NCI-H82 (cell line): ENCODE measurements around the gene TM9SF1.

ENCODE experiments used
- DNase-seq: peaks from one replicate; lab custom pipeline; 2025; lab: John Stamatoyannopoulos, UW

Gene TM9SF1

GRCh38 chr14:24151404-24152080 is 43.7 kb downstream of the TM9SF1 start:
- no peak for DNase-seq

GRCh38 chr14:24150993-24151392 is 44.2 kb downstream of the TM9SF1 start:
- DNase-seq = no peak

DNA sequence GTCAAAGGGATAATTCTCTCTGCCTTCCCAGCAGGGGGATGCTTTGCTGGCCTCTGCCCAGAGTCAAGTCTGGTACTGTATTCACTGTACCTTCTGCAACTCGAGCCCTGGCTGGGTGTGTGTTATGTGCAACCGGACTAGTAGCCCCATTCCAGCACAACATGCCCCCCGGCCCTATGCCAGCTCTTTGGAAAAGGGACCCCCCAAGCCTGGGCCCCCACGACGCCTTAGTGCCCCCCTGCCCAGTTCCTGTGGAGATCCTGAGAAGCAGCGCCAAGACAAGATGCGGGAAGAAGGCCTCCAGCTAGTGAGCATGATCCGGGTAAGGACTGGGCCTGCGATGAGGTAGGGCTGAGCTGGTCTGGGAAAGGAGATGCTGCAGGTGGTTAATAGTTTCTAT is 44.7 kb downstream of the TM9SF1 start:
- no peak for DNase-seq

DNA sequence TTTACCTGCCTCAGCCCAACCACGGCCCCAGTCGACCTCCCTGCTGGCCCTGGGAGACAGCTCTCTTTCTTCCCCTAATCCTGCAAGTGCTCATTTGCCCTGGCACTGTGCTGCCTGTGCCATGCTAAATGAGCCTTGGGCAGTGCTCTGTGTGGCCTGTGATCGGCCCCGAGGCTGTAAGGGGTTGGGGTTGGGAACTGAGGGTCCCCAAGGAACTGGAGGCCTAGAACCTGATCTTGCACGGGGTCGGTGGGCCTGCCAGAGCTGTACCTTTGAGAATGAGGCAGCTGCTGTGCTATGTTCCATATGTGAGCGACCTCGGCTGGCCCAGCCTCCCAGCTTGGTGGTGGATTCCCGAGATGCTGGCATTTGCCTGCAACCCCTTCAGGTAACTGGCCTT is 45.2 kb downstream of the TM9SF1 start:
- no peak for DNase-seq

- DNase-seq = no peak
Measured at GRCh38 chr14:24149302-24149969, 45.8 kb downstream of the TM9SF1 start.

- DNase-seq = peak; percentile 6
Measured at GRCh38 chr14:24147761-24148428, 47.3 kb downstream of the TM9SF1 start.

GRCh38 chr14:24146978-24147760 is 48.1 kb downstream of the TM9SF1 start, which contains the start of gene RNF31:
Gene RNF31 (plus strand): TSS chr14:24147498. CDS start chr14:24147699, 201 bp downstream.
- peak; percentile 99 for DNase-seq

DNA sequence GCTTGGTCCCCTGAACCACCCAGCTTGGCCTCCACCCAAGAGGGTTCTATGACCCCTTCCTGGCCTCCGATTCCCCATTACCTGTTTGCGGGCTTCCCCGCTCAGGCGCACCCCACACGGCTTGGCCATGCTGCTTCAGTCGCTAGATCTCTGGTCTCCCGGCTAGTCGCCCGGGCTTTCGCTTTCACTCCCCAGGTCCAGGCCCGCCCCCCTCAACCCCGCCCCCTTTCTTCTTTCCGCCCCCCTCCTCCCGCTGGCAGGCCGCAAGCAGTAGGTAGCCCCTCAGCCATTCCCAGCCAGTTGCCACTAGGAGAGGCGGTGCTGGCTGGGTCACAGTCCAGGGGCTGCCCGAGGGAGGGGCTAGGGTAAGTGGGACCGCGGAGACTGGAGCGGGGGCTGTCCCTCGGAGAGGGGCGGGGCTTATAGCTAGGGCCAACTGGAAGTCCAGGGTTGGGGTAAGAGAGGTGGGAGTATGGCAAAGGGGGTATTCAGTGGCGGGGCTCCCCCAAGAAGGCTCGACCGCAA is 48.7 kb downstream of the TM9SF1 start, which contains the start of gene PSME2:
PSME2 (minus strand) TSS at position 158 of the 525 bp plus-strand sequence; CDS start at position 129, 29 bp downstream.
- DNase-seq = peak; percentile 98

GRCh38 chr14:24145690-24146452 is 49.4 kb downstream of the TM9SF1 start:
- no peak for DNase-seq

DNA sequence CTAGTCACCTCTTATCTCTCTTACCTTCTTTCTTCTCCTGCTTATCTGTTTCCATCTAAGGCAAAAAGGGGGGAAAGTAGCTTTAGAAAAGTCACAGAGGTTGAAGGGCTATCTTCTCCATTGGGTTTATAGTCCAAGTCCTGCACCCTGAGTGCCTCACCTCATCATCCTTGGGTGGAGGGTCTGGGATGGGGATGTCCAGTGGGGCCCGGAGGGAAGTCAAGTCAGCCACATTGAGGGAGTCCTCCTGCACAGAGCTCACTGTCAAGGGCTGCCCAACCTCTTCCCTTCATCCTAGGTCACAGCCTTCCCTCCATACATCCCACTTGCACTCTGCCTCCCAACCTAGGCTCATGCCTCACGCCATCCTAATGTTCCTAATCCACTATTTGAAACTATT is 50.0 kb downstream of the TM9SF1 start:
- no peak for DNase-seq

- DNase-seq = no peak
Measured at GRCh38 chr14:24144451-24144850, 50.8 kb downstream of the TM9SF1 start.

DNA sequence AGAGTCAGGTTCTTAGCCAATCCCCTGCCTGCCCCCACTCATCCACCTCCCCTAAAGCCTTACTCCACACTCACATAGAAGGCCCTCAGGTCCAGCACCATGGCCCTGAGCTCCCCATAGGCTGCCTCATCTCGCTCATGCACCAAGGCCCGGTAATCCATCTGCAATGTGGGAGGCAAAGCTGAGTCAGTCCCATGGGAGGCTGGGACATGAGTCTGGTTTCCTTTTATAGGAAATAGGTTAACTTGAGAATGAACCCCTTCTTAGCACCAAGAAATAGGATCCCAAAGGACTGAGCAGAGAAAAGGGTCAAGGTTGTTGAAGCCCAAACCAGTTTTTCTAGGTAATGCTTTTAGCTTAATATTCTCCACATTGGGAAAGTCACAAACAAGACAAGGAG is 51.7 kb downstream of the TM9SF1 start:
- no peak for DNase-seq

DNA sequence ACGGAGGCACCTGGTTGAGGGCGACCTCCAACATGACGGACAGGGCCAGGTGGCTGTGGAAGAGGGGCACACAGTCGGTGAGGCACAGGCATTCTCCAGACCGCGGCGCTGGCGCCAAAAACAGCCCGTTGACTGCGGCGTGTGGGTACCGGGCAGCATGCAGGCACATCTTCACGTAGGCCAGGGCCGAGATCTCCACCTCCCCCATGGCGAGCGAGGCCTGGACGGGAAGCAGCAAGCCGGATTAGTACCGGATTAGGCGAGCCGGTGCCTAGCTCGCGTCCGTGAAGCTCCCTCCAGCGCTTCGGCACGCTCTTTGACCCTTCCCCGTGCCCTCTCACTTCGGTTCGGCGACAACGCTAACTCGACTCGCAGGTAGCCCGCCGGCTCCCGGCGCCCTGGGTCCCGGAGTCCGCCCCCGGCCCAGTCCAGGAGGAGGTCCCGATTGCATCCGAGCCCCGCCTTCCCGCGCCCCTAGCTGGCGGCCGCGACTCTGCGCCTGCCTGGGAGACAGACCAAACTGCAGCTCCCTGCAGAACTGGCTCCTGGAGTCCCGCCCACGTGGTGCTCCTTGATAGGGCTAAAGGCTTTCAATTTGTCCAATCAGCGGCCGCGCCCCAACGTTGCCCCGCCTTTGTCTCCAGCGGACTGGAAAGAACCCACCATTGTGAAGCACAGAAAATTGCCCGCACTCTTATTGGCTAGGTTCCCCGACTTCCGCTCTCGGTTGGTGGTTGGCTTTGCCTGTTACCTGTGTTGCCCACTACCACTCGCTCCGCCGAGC is 54.0 kb downstream of the TM9SF1 start, which contains the start of gene EMC9:
EMC9 (minus strand) TSS at position 495 of the 784 bp plus-strand sequence; CDS start at position 208, 287 bp downstream.
- DNase-seq = peak; percentile 100

DNA sequence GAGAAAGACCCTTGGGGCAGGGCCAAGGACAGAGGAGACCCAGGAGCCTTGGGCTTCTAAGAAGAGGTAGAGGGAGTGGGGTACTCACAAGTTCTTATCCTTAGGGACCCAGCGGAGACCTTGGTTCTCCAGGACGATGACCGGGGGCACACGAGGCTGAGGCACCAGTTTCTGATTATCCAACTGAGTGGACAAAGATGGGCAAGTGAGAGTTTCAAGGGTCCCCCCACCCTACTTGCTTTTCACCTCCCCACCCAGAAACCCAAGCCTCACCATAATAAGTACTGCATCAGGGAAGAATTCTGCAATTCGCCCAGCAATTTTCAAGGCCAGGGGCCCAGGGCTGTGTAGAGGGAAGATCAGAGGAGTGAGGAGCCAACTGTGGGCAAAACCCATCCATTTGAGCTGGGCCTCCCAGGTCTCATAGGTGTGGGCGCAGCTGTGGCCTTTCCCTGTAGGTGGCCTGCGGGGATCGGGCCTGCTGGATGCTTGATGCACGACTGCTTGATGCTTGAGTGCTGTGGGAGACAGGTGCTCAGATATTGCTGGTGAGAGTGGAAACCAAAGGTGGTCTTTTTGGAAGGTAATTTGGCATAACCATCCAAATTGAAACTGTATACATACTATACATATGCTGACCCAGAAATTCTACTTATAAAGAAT is 55.8 kb downstream of the TM9SF1 start:
- DNase-seq = peak; percentile 2
